ENCODE results near the gene ATPAF1.

Gene ATPAF1

DNA sequence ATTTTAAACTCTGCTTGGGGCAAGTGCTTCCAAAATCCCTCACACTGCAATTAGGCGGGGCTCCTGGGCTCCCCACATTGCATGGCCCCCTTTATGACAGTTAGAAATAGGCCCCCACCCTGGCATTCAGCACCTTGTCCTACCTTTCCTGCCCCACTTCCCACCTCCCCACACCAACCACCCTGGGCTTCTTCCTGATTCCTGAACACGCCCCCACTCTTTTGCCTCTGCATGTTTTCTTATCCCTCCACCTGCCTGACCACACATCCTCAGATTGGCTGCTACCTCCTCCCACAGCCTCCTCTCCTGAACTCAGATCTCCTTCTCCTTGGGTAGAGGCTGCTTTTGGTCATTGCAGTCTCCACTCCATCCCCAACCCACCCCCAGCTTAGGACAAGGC, 53.1 kb downstream of the ATPAF1 start:
- no peak for DNase-seq (ENCODE audit: extremely low spot score)
- CTCF ChIA-PET, result interaction anchor here (1.2 kb wide), 1 partner anchor 110 kb away, joined by 3 read pairs; no protein-coding TSS in a partner anchor
- POLR2A ChIA-PET, result interaction anchor here (1.5 to 9.4 kb wide), 2 partner anchors 9 to 104 kb away, joined by 4 to 101 read pairs; partner anchors contain the start of genes EFCAB14 and MKNK1
- TF ChIP-seq FOXM1 (IDR thresholded peaks at IDR 0.05; ENCODE audit: borderline replicate concordance) (no peak), ARNT (IDR thresholded peaks at IDR 0.05) (no peak), FOXA1 (IDR thresholded peaks at IDR 0.05) (no peak), TARDBP (IDR thresholded peaks at IDR 0.05) (no peak), SUZ12 (IDR thresholded peaks at IDR 0.05) (no peak), CTBP1 (IDR thresholded peaks at IDR 0.05; ENCODE audit: borderline replicate concordance) (no peak), NFRKB (IDR thresholded peaks at IDR 0.05) (no peak)

DNA sequence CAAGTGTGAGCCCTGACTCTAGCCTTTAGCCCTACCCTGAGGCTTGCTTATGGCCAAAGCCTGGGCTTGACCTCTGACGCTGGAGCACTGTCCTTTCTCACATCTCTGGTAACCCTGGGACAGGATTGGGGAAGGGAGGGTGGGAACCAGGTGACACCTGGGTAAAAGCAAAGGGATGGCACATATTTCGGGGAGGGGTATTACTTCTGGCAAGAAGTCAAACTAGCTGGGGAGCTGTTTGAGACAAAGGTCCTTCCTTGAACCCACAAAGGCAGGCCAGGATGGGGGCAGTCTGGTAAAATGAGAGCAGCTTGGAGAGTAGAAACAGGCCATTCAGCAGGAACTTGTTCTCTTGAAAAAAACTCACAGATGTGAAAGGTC, 53.6 kb downstream of the ATPAF1 start:
- ChIA-PET POLR2A (interaction anchor here (1.5 to 9.4 kb wide), 2 partner anchors 9 to 105 kb away, joined by 4 to 101 read pairs; partner anchors contain the start of genes EFCAB14 and MKNK1), CTCF (interaction anchor here (1.0 to 1.4 kb wide), 2 partner anchors 9 to 10 kb away, joined by 3 read pairs; partner anchors contain the start of gene MKNK1)

DNA sequence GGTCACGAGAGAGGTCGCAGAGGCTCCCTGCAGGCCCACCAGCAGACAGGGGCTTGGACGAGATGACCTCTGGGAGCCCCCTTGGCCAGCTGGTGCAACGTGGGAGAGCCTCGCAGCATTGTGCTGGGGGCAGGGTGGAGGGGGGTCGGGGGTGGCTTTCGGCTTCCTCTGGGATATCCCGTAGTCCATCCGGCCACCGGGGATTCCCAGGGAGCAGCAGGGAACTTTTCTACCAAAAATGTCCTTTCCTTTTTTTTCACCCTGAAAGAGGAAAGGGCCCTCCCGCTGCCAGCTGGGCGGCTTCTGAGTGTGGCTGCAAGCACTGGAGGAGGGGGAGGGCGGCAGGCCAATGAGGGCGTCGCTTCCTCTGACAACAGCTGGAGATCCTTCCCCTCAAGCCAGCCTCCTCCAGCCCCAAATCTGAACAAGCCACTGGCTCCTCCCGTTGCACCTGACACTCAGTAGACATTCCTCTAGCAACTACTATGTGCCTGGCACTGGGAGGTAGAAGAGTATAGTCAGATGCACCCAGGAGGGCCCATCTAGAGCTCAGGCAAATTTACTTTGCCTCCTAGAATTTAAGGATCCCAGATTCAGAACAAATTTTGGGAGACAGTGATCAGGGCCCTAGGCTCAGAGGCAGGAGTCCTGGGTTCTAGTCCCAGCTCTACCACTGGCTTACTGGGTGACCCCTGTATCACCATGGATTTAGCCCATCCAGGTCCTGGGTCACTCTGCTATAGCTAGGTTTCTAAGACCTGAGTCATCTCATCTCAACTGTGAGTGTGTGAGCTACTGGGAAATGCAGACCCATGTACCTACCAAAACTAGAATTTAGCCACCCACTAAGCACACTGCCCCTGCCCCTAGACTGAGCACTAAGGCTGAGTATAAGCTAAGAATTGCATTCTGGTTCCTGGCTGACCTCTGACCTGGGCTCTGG, 54.2 kb downstream of the ATPAF1 start:
- ChIA-PET CTCF (interaction anchor here (1.0 to 1.4 kb wide), 2 partner anchors 10 kb away, joined by 3 read pairs; partner anchors contain the start of gene MKNK1), POLR2A (interaction anchor here (1.5 to 9.4 kb wide), 2 partner anchors 8 to 105 kb away, joined by 4 to 101 read pairs; partner anchors contain the start of genes EFCAB14 and MKNK1)
- DNase-seq (ENCODE audit: extremely low spot score), result no peak
- TF ChIP-seq FOXM1 (IDR thresholded peaks at IDR 0.05; ENCODE audit: borderline replicate concordance) (no peak), BHLHE40 (IDR thresholded peaks at IDR 0.05; ENCODE audit: borderline replicate concordance) (no peak), NFRKB (IDR thresholded peaks at IDR 0.05) (no peak), FOXK2 (IDR thresholded peaks at IDR 0.05) (no peak), CTBP1 (IDR thresholded peaks at IDR 0.05; ENCODE audit: borderline replicate concordance) (no peak), ELF4 (IDR thresholded peaks at IDR 0.05) (no peak), SUZ12 (IDR thresholded peaks at IDR 0.05) (no peak), ZNF384 (IDR thresholded peaks at IDR 0.05) (no peak), LEF1 (IDR thresholded peaks at IDR 0.05; ENCODE audit: borderline replicate concordance) (no peak), L3MBTL2 (conservative IDR thresholded peaks at IDR 0.05) (no peak), FOXA1 (IDR thresholded peaks at IDR 0.05) (no peak), TARDBP (IDR thresholded peaks at IDR 0.05) (no peak), ARNT (IDR thresholded peaks at IDR 0.05) (no peak), HDGF (IDR thresholded peaks at IDR 0.05; ENCODE audit: borderline replicate concordance) (no peak), SP1 (IDR thresholded peaks at IDR 0.05) (no peak)
- TF ChIP-seq, protein P1, sequence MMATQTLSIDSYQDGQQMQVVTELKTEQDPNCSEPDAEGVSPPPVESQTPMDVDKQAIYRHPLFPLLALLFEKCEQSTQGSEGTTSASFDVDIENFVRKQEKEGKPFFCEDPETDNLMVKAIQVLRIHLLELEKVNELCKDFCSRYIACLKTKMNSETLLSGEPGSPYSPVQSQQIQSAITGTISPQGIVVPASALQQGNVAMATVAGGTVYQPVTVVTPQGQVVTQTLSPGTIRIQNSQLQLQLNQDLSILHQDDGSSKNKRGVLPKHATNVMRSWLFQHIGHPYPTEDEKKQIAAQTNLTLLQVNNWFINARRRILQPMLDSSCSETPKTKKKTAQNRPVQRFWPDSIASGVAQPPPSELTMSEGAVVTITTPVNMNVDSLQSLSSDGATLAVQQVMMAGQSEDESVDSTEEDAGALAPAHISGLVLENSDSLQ (IDR thresholded peaks at IDR 0.05), result no peak

More for the DNA sequence above, 53.6 kb downstream of the ATPAF1 start:
- DNase-seq (ENCODE audit: extremely low spot score), result no peak
- TF ChIP-seq FOXA1 (IDR thresholded peaks at IDR 0.05) (no peak), HDGF (IDR thresholded peaks at IDR 0.05; ENCODE audit: borderline replicate concordance) (no peak), NFRKB (IDR thresholded peaks at IDR 0.05) (no peak), ELF4 (IDR thresholded peaks at IDR 0.05) (no peak), FOXM1 (IDR thresholded peaks at IDR 0.05; ENCODE audit: borderline replicate concordance) (no peak), SP1 (IDR thresholded peaks at IDR 0.05) (no peak), CTBP1 (IDR thresholded peaks at IDR 0.05; ENCODE audit: borderline replicate concordance) (no peak), TARDBP (IDR thresholded peaks at IDR 0.05) (no peak), BHLHE40 (IDR thresholded peaks at IDR 0.05; ENCODE audit: borderline replicate concordance) (no peak)
- TF ChIP-seq, protein P1 (IDR thresholded peaks at IDR 0.05), result no peak

DNA sequence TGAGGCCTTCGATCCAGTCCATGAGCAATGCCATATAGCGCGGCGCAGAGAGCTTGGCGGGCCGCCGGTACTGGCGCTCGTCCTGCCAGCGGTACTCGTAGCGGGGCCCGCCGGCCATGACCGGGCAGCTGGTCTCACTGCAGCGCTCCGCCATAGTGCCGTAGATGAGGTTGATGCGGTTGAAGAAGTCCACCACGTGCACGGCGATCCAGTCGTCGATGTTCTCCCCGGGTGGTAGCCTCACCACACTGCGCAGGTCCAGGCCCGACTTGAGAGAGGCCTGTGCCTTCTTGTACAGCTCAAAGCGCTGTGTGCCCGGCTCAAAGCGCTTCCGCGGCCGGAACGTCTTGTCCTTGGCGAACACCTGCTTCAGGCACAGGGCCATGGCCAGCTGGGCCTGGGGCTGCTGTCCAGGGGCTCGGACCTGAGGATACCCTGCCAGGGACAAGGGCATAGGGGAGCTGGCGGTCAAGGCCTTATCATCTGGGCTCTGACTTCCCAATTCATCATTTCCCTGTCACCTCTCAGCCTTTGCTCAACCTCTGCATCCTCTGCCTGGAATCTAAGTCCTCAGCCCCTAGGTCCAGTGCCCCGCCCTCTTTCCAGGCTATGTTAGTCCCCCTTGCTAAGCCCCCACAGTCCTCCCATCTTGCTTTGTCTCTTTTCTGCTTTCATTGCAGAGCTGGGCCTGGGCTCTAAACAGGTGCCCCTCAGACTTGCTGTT, 55.1 kb downstream of the ATPAF1 start:
- TF ChIP-seq TARDBP (IDR thresholded peaks at IDR 0.05) (no peak), BHLHE40 (IDR thresholded peaks at IDR 0.05; ENCODE audit: borderline replicate concordance) (no peak), SP1 (IDR thresholded peaks at IDR 0.05) (no peak), HDGF (IDR thresholded peaks at IDR 0.05; ENCODE audit: borderline replicate concordance) (no peak), LEF1 (IDR thresholded peaks at IDR 0.05; ENCODE audit: borderline replicate concordance) (no peak), FOXM1 (IDR thresholded peaks at IDR 0.05; ENCODE audit: borderline replicate concordance) (no peak), FOXK2 (IDR thresholded peaks at IDR 0.05) (no peak), NFRKB (IDR thresholded peaks at IDR 0.05) (no peak), CTBP1 (IDR thresholded peaks at IDR 0.05; ENCODE audit: borderline replicate concordance) (no peak), SUZ12 (IDR thresholded peaks at IDR 0.05) (no peak)
- TF ChIP-seq, protein P1 (IDR thresholded peaks at IDR 0.05), result no peak
- CTCF ChIA-PET, result interaction anchor here (1.4 kb wide), 1 partner anchor 9 kb away, joined by 3 read pairs; the partner anchor contains the start of gene MKNK1
- DNase-seq (ENCODE audit: extremely low spot score), result no peak
- POLR2A ChIA-PET, result interaction anchor here (1.3 to 9.4 kb wide), 2 partner anchors 7 to 54 kb away, joined by 4 to 101 read pairs; partner anchors contain the start of gene MKNK1

DNA sequence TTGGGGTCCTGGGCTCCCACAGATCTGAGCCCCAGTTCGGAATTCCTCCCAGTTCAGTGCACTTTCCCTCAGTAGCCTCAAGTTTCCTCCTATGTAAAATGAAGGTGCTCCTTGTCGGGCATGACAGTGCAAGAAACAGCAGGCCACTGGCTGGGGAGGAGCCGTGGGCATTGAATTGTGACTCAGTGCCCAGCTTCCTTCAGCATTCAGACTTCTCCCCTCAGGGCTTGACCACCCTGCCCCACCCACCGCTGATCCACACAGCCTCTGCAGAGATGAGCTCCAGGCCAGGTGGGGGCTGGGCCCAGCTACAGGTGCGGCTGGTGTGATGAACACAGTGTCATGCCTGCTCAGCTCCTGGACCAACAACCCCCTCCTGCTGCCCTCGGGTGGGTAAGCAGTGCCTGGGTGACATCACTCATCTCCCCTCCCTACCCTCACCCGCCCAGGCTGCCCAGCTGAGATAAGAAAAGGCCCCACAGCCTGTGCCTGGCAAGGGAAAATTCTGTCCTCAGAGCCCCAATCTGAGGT, 56.4 kb downstream of the ATPAF1 start:
- no peak for TF ChIP-seq BHLHE40 (IDR thresholded peaks at IDR 0.05; ENCODE audit: borderline replicate concordance)
- no peak for TF ChIP-seq ELF4 (IDR thresholded peaks at IDR 0.05)
- no peak for TF ChIP-seq TARDBP (IDR thresholded peaks at IDR 0.05)
- TF ChIP-seq HDGF (IDR thresholded peaks at IDR 0.05; ENCODE audit: borderline replicate concordance), result no peak
- TF ChIP-seq SP1 (IDR thresholded peaks at IDR 0.05), result no peak
- TF ChIP-seq, protein P1 (IDR thresholded peaks at IDR 0.05), result no peak
- no peak for DNase-seq (ENCODE audit: extremely low spot score)
- ChIA-PET CTCF (no interaction called here), POLR2A (interaction anchor here (0.6 to 1.3 kb wide), 2 partner anchors 13 to 56 kb away, joined by 3 to 4 read pairs; no protein-coding TSS in a partner anchor)

All from HEK293T (cell line).